GM21619 (cell line): ENCODE data around the gene METAP2.
"Not testable (repeated sequence)": the region's sequence is repeated elsewhere in the genome, so short reads cannot be mapped to it uniquely, and the experiment has no call there.

Source experiments
- ATAC-seq: cut with Tn5 transposase; IDR thresholded peaks from one replicate; pipeline ENCODE4 v1.9.1; 2021; ENCODE audit not compliant: unreplicated experiment

METAP2 gene

GRCh38 chr12:95473884-95474659 lies at the start of gene METAP2:
Gene METAP2 (plus strand): TSS chr12:95474152. CDS start chr12:95474180, 28 bp downstream.
- ATAC-seq, result peak; percentile 98

GRCh38 chr12:95424271-95424994 lies 49.5 kb upstream of the METAP2 start:
- no peak for ATAC-seq

GRCh38 chr12:95429172-95429510 lies 44.8 kb upstream of the METAP2 start:
- no peak for ATAC-seq

GRCh38 chr12:95431120-95431519 lies 42.8 kb upstream of the METAP2 start:
- no peak for ATAC-seq

GRCh38 chr12:95435355-95435754 lies 38.6 kb upstream of the METAP2 start:
- no peak for ATAC-seq

GRCh38 chr12:95437565-95437964 lies 36.4 kb upstream of the METAP2 start:
- no peak for ATAC-seq

- no peak for ATAC-seq
These were observed 34.3 kb upstream of the METAP2 start for GRCh38 chr12:95439461-95440230.

- ATAC-seq, result no peak
These were observed 33.6 kb upstream of the METAP2 start for GRCh38 chr12:95440401-95440800.

GRCh38 chr12:95443459-95443858 lies 30.5 kb upstream of the METAP2 start:
- ATAC-seq, result no peak

GRCh38 chr12:95445099-95445498 lies 28.9 kb upstream of the METAP2 start:
- not testable (repeated sequence) for ATAC-seq

- ATAC-seq, result no peak
These were observed 28.0 kb upstream of the METAP2 start for GRCh38 chr12:95445884-95446505.

- no peak for ATAC-seq
These were observed 27.4 kb upstream of the METAP2 start for GRCh38 chr12:95446506-95446900.

GRCh38 chr12:95449656-95450055 lies 24.3 kb upstream of the METAP2 start:
- ATAC-seq, result not testable (repeated sequence)

- ATAC-seq, result not testable (repeated sequence)
These were observed 21.5 kb upstream of the METAP2 start for GRCh38 chr12:95452501-95452900.

GRCh38 chr12:95453881-95454280 lies 20.1 kb upstream of the METAP2 start:
- ATAC-seq, result not testable (repeated sequence)

GRCh38 chr12:95454780-95455215 lies 19.2 kb upstream of the METAP2 start:
- ATAC-seq, result not testable (repeated sequence)

- ATAC-seq, result not testable (repeated sequence)
These were observed 16.3 kb upstream of the METAP2 start for GRCh38 chr12:95457605-95458004.

- no peak for ATAC-seq
These were observed 15.2 kb upstream of the METAP2 start for GRCh38 chr12:95458761-95459160.

- no peak for ATAC-seq
These were observed 14.6 kb upstream of the METAP2 start for GRCh38 chr12:95459310-95459709.

- no peak for ATAC-seq
These were observed 13.8 kb upstream of the METAP2 start for GRCh38 chr12:95460105-95460504.

- ATAC-seq, result no peak
These were observed 13.1 kb upstream of the METAP2 start for GRCh38 chr12:95460896-95461295.
